A549 treated with CORT108297 at 1 μM for 4 hours (cell line): ENCODE measurements around the gene KEAP1. TPM values are rescaled to one million over a fixed set of nuclear protein-coding genes. Genes with fewer than 3 reads are reported as not detected.

Source experiments
- total RNA-seq: library from RNA; stranded (reverse); fragments of 200-300 nt; extraction: Qiagen RNA extraction; gene quantifications from 5 replicates; pipeline ENCODE4 v1.2.3, GENCODE V29; 2022

KEAP1 gene
- 51.2 to 65.8 TPM (median 62.5 TPM) in 5 replicates for total RNA-seq

DNA sequence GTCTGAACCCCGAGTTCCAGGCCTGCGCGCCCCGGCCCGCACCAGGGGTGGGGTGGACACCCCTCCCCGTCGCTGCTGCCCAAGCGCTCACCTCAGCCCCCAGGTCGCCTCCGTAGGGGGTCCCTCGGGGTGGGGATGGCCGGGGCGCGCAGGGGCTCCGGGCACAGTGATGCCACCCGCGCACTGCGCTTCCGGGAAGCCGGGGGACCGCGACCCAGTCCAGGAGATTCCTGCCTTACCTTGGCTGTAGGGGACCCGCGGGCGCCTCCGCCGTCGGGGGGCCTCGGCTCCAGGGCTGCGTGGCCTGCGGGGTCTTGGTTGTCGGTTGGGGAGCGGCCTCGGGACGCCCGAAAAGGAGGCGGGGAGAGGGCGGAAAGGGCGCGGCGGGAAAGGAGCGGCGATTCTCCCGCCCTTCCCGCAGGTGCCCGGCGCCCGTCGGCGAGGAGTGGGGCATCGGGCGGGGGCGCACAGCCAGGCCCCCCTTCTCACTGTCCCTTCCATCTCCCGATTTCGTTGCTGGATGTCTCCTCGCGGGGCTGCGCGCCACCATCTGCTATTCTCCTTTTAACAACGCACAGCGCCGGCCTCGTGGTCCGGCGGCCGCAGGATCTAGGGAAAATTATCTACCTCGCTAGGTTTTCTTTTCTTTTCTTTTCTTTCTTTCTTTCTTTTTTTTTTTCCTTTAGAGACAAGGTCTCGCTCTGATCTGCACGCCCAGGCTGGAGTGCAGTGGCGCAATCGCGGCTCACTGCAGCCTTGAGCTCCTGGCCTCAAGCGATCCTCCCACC, at the start of gene KEAP1:
KEAP1 (minus strand) TSS at position 355 of the 788 bp plus-strand sequence. CDS start 3,323 bp downstream, outside the sequence.

DNA sequence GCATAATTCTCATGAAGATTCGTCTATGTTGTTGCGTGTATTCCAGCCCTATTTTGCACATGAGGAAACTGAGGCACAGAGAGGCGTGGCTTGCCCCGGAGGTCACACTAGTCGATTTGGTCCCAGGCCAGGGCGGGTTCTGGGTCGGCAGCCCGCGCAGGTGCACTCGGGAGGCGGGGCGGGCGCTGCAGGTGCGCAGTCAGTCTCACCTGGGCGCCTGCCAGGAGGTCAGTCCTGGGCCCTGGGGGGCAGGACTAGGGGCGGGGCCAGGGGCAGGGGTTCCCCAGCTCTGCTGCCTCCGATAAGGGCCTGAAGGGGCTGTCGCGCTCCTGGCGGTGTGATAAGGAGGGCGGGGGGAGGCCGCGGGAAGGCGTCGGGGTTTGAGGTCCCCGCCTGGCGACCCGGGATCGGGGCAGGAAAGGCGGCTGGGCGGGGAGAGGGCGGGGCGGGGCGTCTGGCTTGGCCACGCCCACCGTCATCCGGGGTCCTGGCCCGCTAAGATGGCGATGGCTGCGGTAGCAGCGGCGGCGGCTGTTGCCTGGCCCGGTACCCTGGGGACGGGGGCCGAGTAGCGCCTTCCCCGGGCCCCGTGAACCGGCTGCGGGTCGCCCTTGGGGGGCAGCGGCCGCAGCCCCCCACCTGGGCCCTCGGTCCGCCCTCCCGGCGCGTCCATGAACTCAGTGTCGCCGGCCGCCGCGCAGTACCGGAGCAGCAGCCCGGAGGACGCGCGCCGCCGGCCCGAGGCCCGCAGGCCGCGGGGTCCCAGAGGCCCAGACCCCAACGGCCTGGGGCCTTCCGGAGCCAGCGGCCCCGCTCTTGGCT, 40.5 kb upstream of the KEAP1 start, which contains the start of gene ATG4D:
ATG4D (plus strand) TSS at position 485 of the 822 bp plus-strand sequence; CDS start at position 672, 187 bp downstream.

DNA sequence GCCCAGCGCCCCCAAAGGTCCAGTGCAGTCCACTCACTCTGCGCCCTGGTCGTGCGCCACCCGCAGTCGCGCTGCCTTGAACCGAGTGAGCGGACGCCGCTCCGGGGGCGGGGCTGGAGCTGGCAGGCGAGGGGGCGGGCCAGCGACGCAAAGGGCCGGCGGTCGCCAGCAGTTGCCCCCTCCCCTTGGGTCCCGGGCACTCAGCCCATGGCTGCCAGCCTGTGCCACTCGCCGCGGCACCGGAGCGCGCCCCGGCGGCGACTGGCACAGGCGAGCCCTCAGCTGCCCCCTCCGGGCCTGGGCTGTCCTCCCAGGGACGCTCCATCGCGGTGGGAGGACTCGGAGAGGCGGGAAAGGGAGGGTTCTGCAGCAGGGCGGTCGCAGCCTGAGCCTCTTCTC, 14.2 kb upstream of the KEAP1 start, which contains the start of gene S1PR5:
S1PR5 (minus strand) TSS at position 87 of the 399 bp plus-strand sequence. CDS start 2,436 bp downstream, outside the sequence.

Other genes with a start within 250 kb of the KEAP1 start
- gene ICAM1, start 232.2 kb downstream of the KEAP1 start, total RNA-seq, result 2.8 to 6.5 TPM (median 5.1 TPM) in 5 replicates
- 0.12 to 0.25 TPM (median 0.14 TPM) in 3 of 5 replicates, not detected in the others for gene ICAM4, start 216.4 kb downstream of the KEAP1 start, total RNA-seq
- 0.47 to 1.3 TPM (median 1.0 TPM) in 5 replicates for gene ICAM5, start 213.4 kb downstream of the KEAP1 start, total RNA-seq
- gene ZGLP1, start 193.5 kb downstream of the KEAP1 start, total RNA-seq, result 1.4 to 3.2 TPM (median 2.3 TPM) in 5 replicates
- gene FDX2, start 187.3 kb downstream of the KEAP1 start, total RNA-seq, result 25.9 to 41.7 TPM (median 33.8 TPM) in 5 replicates
- gene RAVER1, start 169.8 kb downstream of the KEAP1 start, total RNA-seq, result 21.7 to 31.3 TPM (median 28.9 TPM) in 5 replicates
- gene ICAM3, start 163.7 kb downstream of the KEAP1 start, total RNA-seq, result 7.2 to 11.0 TPM (median 8.8 TPM) in 5 replicates
- 27.3 to 52.9 TPM (median 43.9 TPM) in 5 replicates for gene TYK2, start 122.8 kb downstream of the KEAP1 start, total RNA-seq
- 159 to 201 TPM (median 189 TPM) in 5 replicates for gene CDC37, start 99.8 kb downstream of the KEAP1 start, total RNA-seq
- gene PDE4A, start 82.8 kb downstream of the KEAP1 start, total RNA-seq, result 3.8 to 5.4 TPM (median 4.9 TPM) in 5 replicates
- 1.5 to 2.5 TPM (median 2.1 TPM) in 5 replicates for gene S1PR5, start 14.1 kb upstream of the KEAP1 start, total RNA-seq
- gene ATG4D, start 40.5 kb upstream of the KEAP1 start, total RNA-seq, result 15.1 to 22.7 TPM (median 21.9 TPM) in 5 replicates
- gene KRI1, start 62.7 kb upstream of the KEAP1 start, total RNA-seq, result 15.1 to 18.2 TPM (median 17.5 TPM) in 5 replicates
- gene CDKN2D, start 65.6 kb upstream of the KEAP1 start, total RNA-seq, result 4.7 to 7.2 TPM (median 7.0 TPM) in 5 replicates
- 27.7 to 55.1 TPM (median 44.5 TPM) in 5 replicates for gene AP1M2, start 84.0 kb upstream of the KEAP1 start, total RNA-seq
- 5.8 to 9.3 TPM (median 6.8 TPM) in 5 replicates for gene SLC44A2, start 122.2 kb upstream of the KEAP1 start, total RNA-seq
- 149 to 174 TPM (median 168 TPM) in 5 replicates for gene ILF3, start 151.0 kb upstream of the KEAP1 start, total RNA-seq
- gene QTRT1, start 198.1 kb upstream of the KEAP1 start, total RNA-seq, result 27.7 to 39.3 TPM (median 36.7 TPM) in 5 replicates
- gene DNM2, start 214.7 kb upstream of the KEAP1 start, total RNA-seq, result 49.7 to 58.5 TPM (median 54.2 TPM) in 5 replicates